ENCODE results near the gene FAM78B. TPM values are rescaled to one million over a fixed set of nuclear protein-coding genes. Genes with fewer than 3 reads are reported as not detected.
A peak's percentile ranks its signal among the peaks of the same experiment; 100 is the strongest.

Gene FAM78B
- total and polyA plus RNA-seq, 5 donors, result 2.7 to 4.9 (median 3.9) TPM

DNA sequence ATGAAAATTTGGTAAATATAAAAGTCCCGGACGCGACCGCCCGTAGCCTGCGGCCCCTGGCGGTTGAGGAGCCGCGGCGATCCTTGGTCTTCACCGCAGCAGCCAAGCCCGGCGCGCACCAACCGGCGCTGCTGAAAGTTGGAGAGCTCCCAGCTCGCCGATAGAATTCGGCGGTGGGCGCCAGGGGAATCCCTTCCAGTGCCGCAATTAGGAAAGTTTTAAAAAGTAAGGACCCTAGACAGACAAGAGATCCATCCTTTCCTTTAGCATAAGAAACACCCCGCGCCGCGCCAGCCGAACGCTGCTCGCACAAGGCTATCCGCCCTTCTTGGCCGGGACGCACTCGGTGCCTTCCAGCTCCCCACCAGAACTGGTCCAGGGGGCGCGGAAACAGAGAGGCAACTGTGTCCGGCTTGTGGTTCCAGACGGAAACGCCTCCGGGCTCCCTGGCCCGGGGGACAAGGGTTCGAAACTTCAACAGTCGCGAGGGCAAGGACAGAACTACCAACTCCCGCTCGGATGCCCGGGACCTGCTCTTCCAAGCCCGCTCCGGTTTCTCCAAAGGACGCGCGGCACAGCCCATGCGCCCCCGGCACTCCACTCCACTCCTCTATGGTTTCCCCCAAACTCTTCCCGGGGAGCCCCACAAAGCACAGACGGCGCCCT lies 1.7 kb downstream of the FAM78B start:
- peak; percentile 52 to 82 (median 73) for DNase-seq
- no peaks in the 10 kb centered on the region for H3K27me3 ChIP-seq (ENCODE audit: control insufficient read depth, insufficient read depth)

DNA sequence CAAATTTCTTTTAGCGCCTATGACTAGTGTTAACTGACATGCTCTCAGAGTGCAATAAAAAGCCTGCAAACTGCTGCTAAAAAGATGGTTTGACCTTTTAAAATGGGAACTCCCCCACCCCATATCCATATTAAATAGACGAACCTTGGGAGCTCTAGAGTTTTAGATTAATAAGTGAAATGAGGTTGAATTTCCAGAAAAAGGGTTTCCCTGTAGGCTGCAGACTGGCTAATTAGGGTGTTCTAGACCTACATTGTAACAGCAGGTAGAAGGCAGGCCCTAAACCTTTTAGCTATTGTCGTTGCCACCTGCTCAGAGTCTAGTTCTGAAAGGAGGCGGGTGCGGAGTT lies 2.2 kb downstream of the FAM78B start:
- ATAC-seq, result no peak
- intact Hi-C loops (cut with DNase I), result loop anchor here in 1 of 4 donors (5.0 kb wide), 1 partner anchor 232 kb away; no protein-coding TSS in a partner anchor
- no peak for DNase-seq
- peaks cover 3% of the 10 kb centered on the region for H3K4me1 ChIP-seq (ENCODE audit: control insufficient read depth, insufficient read depth, low read length)
- H3K27ac ChIP-seq (ENCODE audit: low read length), result no peak overlapping the region
- H3K9me3 ChIP-seq (ENCODE audit: control insufficient read depth, low read length), result no peaks in the 10 kb centered on the region
- H3K27me3 ChIP-seq (ENCODE audit: control insufficient read depth, insufficient read depth), result no peaks in the 10 kb centered on the region
- peak overlapping the region; percentile 65 for H3K4me3 ChIP-seq (ENCODE audit: low read length)
- WGBS, result 17% methylated on average over 5 of the region's 5 CpGs

More for the DNA sequence above, 1.7 kb downstream of the FAM78B start:
- no peak overlapping the region for H3K27ac ChIP-seq (ENCODE audit: low read length)
- under 1% methylated on average over 56 of the region's 56 CpGs for WGBS
- peak overlapping the region; percentile 65 for H3K4me3 ChIP-seq (ENCODE audit: low read length)
- intact Hi-C loops (cut with DNase I), result loop anchor here in 2 of 4 donors (5.0 kb wide), 2 partner anchors 233 to 243 kb away; no protein-coding TSS in a partner anchor
- H3K9me3 ChIP-seq (ENCODE audit: control insufficient read depth, low read length), result no peaks in the 10 kb centered on the region
- ATAC-seq, result peak; percentile 36 to 39
- H3K4me1 ChIP-seq (ENCODE audit: control insufficient read depth, insufficient read depth, low read length), result peaks cover 3% of the 10 kb centered on the region

DNA sequence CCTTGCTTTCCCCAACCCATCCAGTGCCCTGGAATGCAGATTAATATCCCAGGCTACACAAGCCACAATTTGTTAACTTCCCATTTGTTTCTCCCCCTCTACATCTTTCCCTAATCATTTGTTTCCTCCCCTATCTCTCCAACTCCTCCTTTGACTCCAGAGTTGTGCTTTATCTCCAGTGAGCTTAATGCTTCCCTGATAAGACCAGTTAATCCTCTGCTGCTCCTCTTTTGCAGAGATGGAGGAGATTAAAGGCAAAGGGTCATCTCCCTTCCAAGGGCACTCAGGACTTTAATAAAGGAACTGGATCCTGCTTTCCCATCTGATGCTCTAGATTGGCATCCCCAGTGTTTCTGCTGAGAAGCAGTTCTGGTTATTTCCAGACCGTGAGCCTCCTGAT lies 7.1 kb downstream of the FAM78B start:
- intact Hi-C loops (cut with DNase I), result loop anchor here in 1 of 4 donors (5.0 kb wide), 1 partner anchor 227 kb away; no protein-coding TSS in a partner anchor
- Histone ChIP-seq H3K27ac (ENCODE audit: low read length) (no peak overlapping the region), H3K9me3 (ENCODE audit: control insufficient read depth, low read length) (no peaks in the 10 kb centered on the region), H3K4me3 (ENCODE audit: low read length) (no peak overlapping the region), H3K27me3 (ENCODE audit: control insufficient read depth, insufficient read depth) (no peaks in the 10 kb centered on the region), H3K4me1 (ENCODE audit: control insufficient read depth, insufficient read depth, low read length) (peaks cover 2% of the 10 kb centered on the region)
- 60% methylated on average over 1 of the region's 1 CpG for WGBS
- DNase-seq (no peak), ATAC-seq (no peak)

DNA sequence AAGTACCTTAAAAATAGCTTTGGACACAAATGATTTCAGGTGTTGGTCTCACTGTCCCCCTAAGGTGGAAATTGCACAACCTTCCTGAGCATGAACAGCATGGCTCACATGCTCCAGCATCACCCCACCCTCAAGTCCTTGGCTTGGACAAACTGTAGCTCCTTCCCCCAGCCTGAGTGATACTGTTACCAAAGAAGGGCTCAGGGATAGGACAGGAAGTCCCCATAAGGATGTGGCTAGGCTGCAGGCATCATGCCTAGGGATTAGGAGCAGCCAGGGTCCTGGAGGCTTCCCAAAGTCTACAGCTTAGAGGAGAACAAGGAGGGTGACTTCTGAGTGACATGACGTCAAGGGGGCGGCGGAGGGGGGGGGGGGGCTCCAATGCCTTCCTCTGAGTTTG lies 10.1 kb downstream of the FAM78B start:
- peaks cover 2% of the 10 kb centered on the region for H3K4me1 ChIP-seq (ENCODE audit: control insufficient read depth, insufficient read depth, low read length)
- H3K27me3 ChIP-seq (ENCODE audit: control insufficient read depth, insufficient read depth), result no peaks in the 10 kb centered on the region
- ATAC-seq (peak in 1 of 2 donors; percentile 27), DNase-seq (no peak)
- WGBS, result 60% methylated on average over 2 of the region's 3 CpGs
- no peak overlapping the region for H3K27ac ChIP-seq (ENCODE audit: low read length)
- intact Hi-C loops (cut with DNase I), result no loop called here
- H3K9me3 ChIP-seq (ENCODE audit: control insufficient read depth, low read length), result no peaks in the 10 kb centered on the region
- H3K4me3 ChIP-seq (ENCODE audit: low read length), result no peak overlapping the region

DNA sequence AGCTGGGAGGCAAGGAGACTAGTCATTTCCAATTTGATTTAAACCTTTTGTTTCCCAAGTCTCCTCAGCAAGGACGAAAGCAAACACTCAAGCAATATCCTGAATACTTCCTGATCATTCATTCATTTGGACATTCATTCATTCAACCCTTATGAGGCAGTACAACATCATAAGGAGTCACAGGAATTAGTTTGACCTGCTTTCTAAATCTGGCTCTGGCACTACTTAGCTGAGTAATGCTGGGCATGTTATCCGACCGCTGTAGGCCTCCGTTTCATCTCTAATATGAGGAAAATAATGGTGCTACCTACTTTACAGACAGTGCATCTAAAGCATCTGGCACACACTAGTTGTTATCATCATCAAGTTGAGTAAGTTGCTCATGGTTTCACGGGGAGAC lies 11.7 kb downstream of the FAM78B start:
- DNase-seq (no peak), ATAC-seq (no peak)
- no peaks in the 10 kb centered on the region for H3K9me3 ChIP-seq (ENCODE audit: control insufficient read depth, low read length)
- peaks cover 2% of the 10 kb centered on the region for H3K4me1 ChIP-seq (ENCODE audit: control insufficient read depth, insufficient read depth, low read length)
- H3K4me3 ChIP-seq (ENCODE audit: low read length), result no peak overlapping the region
- H3K27me3 ChIP-seq (ENCODE audit: control insufficient read depth, insufficient read depth), result no peaks in the 10 kb centered on the region
- 58% methylated on average over 5 of the region's 5 CpGs for WGBS
- no peak overlapping the region for H3K27ac ChIP-seq (ENCODE audit: low read length)
- intact Hi-C loops (cut with DNase I), result no loop called here

DNA sequence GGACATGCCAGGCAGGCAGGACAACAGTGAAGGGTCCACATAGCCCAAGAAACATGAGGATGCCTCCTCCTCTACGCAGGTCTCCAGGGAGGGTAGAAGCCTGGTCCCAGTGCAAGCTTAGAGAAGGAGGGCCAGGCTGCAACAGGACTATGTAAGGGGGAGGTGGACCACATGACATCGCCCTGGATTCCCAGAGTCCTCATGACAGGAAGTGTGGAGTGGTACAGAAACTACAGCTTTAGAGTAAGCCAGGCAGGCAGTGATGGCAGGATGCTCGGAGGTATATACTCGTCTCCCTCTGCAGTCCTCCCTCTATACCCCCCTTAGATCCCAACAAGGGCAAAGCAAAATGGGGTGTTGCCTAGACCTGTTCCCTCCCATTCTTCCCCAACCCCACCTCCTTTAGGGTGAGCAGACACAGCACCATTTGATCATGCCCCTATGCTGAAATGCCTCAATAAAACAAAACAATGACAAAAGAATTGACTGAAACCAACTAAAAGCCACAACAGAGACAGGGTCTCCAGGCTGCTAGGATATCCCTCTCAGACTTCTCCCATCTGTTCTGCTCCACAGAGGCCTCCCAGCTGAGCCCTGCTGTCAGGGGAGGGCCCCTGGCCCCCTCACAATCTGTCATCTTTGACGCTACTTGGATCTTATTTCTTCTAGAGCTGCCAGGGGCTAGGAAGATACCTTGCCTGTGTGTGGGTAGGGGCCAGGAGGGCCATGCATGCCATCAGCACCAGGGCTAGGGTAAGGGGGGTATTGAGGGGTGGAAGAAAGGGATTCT lies 13.1 kb downstream of the FAM78B start:
- ATAC-seq (no peak), DNase-seq (no peak)
- intact Hi-C loops (cut with DNase I), result no loop called here
- Histone ChIP-seq H3K9me3 (ENCODE audit: control insufficient read depth, low read length) (no peaks in the 10 kb centered on the region), H3K27me3 (ENCODE audit: control insufficient read depth, insufficient read depth) (no peaks in the 10 kb centered on the region), H3K27ac (ENCODE audit: low read length) (no peak overlapping the region), H3K4me1 (ENCODE audit: control insufficient read depth, insufficient read depth, low read length) (peaks cover 2% of the 10 kb centered on the region), H3K4me3 (ENCODE audit: low read length) (no peak overlapping the region)
- whole genome bisulfite sequencing, result 79% methylated on average over 5 of the region's 5 CpGs

DNA sequence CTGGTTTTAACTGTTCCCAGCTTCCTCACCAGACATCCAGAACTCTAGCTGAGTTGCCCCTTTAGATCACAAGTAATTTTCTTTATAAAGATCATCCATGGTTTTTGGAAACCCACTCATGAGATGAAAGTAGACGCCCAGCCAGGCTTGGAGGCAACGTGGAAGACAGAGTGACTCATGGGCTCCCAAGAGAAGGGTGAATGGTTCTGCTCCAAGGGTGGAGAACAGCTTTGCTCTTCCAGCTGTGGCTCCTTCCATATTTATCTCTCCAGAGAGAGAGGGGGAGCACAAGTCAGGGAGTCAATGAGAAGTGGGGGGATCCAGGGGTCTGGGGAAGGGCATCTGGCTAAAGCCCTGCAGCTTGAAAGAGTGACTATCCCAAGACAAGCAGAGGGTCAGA lies 13.8 kb downstream of the FAM78B start:
- no peaks in the 10 kb centered on the region for H3K27me3 ChIP-seq (ENCODE audit: control insufficient read depth, insufficient read depth)
- DNase-seq (no peak), ATAC-seq (no peak)
- intact Hi-C loops (cut with DNase I), result no loop called here
- WGBS, result 78% methylated on average over 2 of the region's 2 CpGs
- no peak overlapping the region for H3K27ac ChIP-seq (ENCODE audit: low read length)
- H3K4me1 ChIP-seq (ENCODE audit: control insufficient read depth, insufficient read depth, low read length), result peaks cover 2% of the 10 kb centered on the region
- H3K9me3 ChIP-seq (ENCODE audit: control insufficient read depth, low read length), result no peaks in the 10 kb centered on the region
- H3K4me3 ChIP-seq (ENCODE audit: low read length), result no peak overlapping the region

DNA sequence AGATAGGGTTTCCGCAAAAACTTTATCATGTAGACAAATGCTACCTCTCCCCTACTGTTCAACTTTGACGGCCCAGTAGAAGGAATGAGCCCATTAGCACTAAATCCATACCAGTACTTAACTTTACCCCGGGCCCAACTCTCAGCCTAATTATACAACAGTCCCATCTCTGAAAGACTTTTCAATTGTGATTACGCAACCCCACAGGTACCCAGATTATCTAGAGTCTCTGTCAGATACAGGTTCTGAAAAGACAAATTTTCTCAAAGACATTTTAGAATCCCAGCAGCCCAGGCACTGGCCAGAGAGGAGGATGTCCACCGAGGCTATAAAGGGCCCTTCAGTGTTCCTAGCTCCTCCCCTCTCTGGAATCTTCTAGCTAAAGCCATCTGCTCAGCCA lies 15.0 kb downstream of the FAM78B start:
- ATAC-seq (no peak), DNase-seq (no peak)
- intact Hi-C loops (cut with DNase I), result no loop called here
- Histone ChIP-seq H3K4me1 (ENCODE audit: control insufficient read depth, insufficient read depth, low read length) (peaks cover 2% of the 10 kb centered on the region), H3K27ac (ENCODE audit: low read length) (no peak overlapping the region), H3K4me3 (ENCODE audit: low read length) (no peak overlapping the region), H3K9me3 (ENCODE audit: control insufficient read depth, low read length) (no peaks in the 10 kb centered on the region), H3K27me3 (ENCODE audit: control insufficient read depth, insufficient read depth) (no peaks in the 10 kb centered on the region)
- WGBS, result 91% methylated on average over 5 of the region's 5 CpGs

DNA sequence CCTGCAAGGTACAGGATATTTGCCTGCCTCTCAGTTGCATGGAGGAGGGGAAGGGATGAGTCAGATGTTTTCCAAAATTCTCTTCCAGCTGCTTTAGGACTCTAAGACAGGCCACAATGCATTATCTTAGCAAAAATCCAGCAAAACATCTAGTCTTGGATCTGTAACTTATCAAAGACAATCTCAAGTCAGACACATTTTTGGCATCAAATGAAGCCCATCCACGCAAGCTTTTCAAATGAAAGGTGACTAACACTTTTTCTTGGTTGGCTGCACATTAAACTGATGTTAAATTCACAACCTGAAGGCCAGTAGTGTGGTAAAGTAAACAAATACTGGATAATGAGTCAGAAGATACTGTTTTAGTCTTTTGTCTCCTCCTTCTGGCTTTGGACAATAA lies 21.3 kb downstream of the FAM78B start:
- Histone ChIP-seq H3K9me3 (ENCODE audit: control insufficient read depth, low read length) (no peaks in the 10 kb centered on the region), H3K27me3 (ENCODE audit: control insufficient read depth, insufficient read depth) (no peaks in the 10 kb centered on the region), H3K4me3 (ENCODE audit: low read length) (no peak overlapping the region), H3K4me1 (ENCODE audit: control insufficient read depth, insufficient read depth, low read length) (no peaks in the 10 kb centered on the region), H3K27ac (ENCODE audit: low read length) (no peak overlapping the region)
- 75% methylated on average over 1 of the region's 1 CpG for WGBS
- ATAC-seq (no peak), DNase-seq (no peak)
- intact Hi-C loops (cut with DNase I), result no loop called here

DNA sequence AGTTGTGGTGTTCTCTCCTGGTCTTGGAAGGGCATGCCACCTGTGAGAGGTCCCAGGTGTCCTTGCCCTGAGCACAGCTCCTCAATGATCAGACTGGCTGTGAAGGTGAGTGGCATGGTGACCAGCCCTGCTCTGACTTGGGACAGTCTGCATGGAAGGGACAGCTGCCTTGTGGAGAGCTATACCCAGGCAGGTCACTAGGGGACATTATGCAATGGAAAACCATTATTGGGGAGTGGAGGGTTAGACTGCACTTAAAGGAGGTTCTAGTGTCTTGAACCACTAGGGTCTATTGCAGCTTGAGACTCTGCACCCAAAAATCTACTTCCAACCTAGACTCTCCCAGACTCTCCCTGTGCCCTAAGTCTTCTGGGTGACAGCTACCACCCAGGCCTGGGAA lies 24.8 kb downstream of the FAM78B start:
- Histone ChIP-seq H3K27ac (ENCODE audit: low read length) (no peak overlapping the region), H3K4me1 (ENCODE audit: control insufficient read depth, insufficient read depth, low read length) (no peaks in the 10 kb centered on the region), H3K4me3 (ENCODE audit: low read length) (no peak overlapping the region), H3K9me3 (ENCODE audit: control insufficient read depth, low read length) (no peaks in the 10 kb centered on the region), H3K27me3 (ENCODE audit: control insufficient read depth, insufficient read depth) (no peaks in the 10 kb centered on the region)
- intact Hi-C loops (cut with DNase I), result no loop called here
- DNase-seq (no peak), ATAC-seq (no peak)

DNA sequence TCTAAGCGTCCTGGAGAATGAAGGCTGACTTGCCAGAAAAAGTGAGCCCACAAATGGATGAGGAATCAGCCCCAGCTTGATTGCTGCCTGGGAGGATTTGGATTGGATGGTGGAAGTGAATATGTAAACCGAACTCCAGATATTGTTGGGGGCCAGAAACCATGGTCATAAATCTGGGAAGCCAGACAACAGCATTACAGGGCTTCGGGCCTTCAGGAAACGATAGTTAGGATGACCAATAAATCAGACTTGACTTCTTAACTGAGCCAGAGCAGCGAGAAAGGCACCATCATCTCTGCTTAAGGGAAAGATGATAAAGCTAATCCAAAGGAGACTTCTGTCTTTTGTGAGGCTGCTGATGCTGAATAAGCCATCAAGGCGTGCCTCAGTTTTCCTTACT lies 26.6 kb downstream of the FAM78B start:
- 77% methylated on average over 6 of the region's 6 CpGs for WGBS
- Histone ChIP-seq H3K4me1 (ENCODE audit: control insufficient read depth, insufficient read depth, low read length) (peaks cover 5% of the 10 kb centered on the region), H3K27ac (ENCODE audit: low read length) (no peak overlapping the region), H3K9me3 (ENCODE audit: control insufficient read depth, low read length) (no peaks in the 10 kb centered on the region), H3K4me3 (ENCODE audit: low read length) (no peak overlapping the region), H3K27me3 (ENCODE audit: control insufficient read depth, insufficient read depth) (no peaks in the 10 kb centered on the region)
- no peak for DNase-seq
- no peak for ATAC-seq
- intact Hi-C loops (cut with DNase I), result no loop called here
